Activated CD4-positive, alpha-beta T cell treated with anti-CD3 and anti-CD28 coated beads for 24 hours (primary cell): ENCODE measurements around the gene KCNK1.
"Not testable (repeated sequence)": the region's sequence is repeated elsewhere in the genome, so short reads cannot be mapped to it uniquely, and the experiment has no call there.

Source experiments
- DNase-seq, 2 donors: peaks; one replicate each; pipeline ENCODE4 v3.0.0-alpha.2; 2020; ENCODE audit warnings: low read depth in 2 of 2

KCNK1 gene

GRCh38 chr1:233665575-233666270 lies 51.8 kb downstream of the KCNK1 start:
- no peak for DNase-seq

GRCh38 chr1:233667741-233668140 lies 53.8 kb downstream of the KCNK1 start:
- no peak for DNase-seq

- DNase-seq, result no peak
Measured at GRCh38 chr1:233668146-233668724, 54.3 kb downstream of the KCNK1 start.

- no peak for DNase-seq
Measured at GRCh38 chr1:233668725-233669294, 54.9 kb downstream of the KCNK1 start.

- not testable (repeated sequence) for DNase-seq
Measured at GRCh38 chr1:233670363-233670762, 56.5 kb downstream of the KCNK1 start.

GRCh38 chr1:233671286-233671685 lies 57.4 kb downstream of the KCNK1 start:
- no peak for DNase-seq

- no peak for DNase-seq
Measured at GRCh38 chr1:233672732-233673131, 58.8 kb downstream of the KCNK1 start.

- no peak for DNase-seq
Measured at GRCh38 chr1:233673261-233673946, 59.5 kb downstream of the KCNK1 start.

GRCh38 chr1:233673947-233674431 lies 60.1 kb downstream of the KCNK1 start:
- no peak for DNase-seq

GRCh38 chr1:233675446-233675845 lies 61.5 kb downstream of the KCNK1 start:
- no peak for DNase-seq

- no peak for DNase-seq
Measured at GRCh38 chr1:233675893-233676292, 62.0 kb downstream of the KCNK1 start.

- DNase-seq, result no peak
Measured at GRCh38 chr1:233677690-233678354, 63.9 kb downstream of the KCNK1 start.

GRCh38 chr1:233679030-233679429 lies 65.1 kb downstream of the KCNK1 start:
- no peak for DNase-seq

GRCh38 chr1:233679591-233680373 lies 65.9 kb downstream of the KCNK1 start:
- DNase-seq, result no peak

- DNase-seq, result no peak
Measured at GRCh38 chr1:233681285-233681684, 67.4 kb downstream of the KCNK1 start.

GRCh38 chr1:233686653-233687052 lies 72.7 kb downstream of the KCNK1 start:
- DNase-seq, result not testable (repeated sequence)

GRCh38 chr1:233689017-233689747 lies 75.3 kb downstream of the KCNK1 start:
- no peak for DNase-seq

GRCh38 chr1:233689748-233690254 lies 75.9 kb downstream of the KCNK1 start:
- DNase-seq, result no peak

GRCh38 chr1:233695901-233696300 lies 82.0 kb downstream of the KCNK1 start:
- DNase-seq, result no peak

GRCh38 chr1:233700338-233700737 lies 86.4 kb downstream of the KCNK1 start:
- DNase-seq, result no peak
